ENCODE data around the gene IFTAP.

GRCh38 chr11:36692704-36693103 is 98.4 kb downstream of the IFTAP start:
- TF ChIP-seq POLR2A (IDR thresholded peaks at IDR 0.05; ENCODE audit: low read depth, low read length) (no peak), POLR2AphosphoS5 (IDR thresholded peaks at IDR 0.05; ENCODE audit: low read depth, low read length) (no peak)

All from GM12892 (cell line).